GM15510 (cell line): Measurements from ENCODE around the gene GPR160.

Experiments used
- POLR2A ChIP-seq: IDR thresholded peaks from 3 replicates; pipeline ENCODE4 v1.6.1; 2011; ENCODE audit warnings: borderline replicate concordance; ENCODE audit not compliant: insufficient read length; ENCODE audit errors: extremely low read depth

Gene GPR160, protein sequence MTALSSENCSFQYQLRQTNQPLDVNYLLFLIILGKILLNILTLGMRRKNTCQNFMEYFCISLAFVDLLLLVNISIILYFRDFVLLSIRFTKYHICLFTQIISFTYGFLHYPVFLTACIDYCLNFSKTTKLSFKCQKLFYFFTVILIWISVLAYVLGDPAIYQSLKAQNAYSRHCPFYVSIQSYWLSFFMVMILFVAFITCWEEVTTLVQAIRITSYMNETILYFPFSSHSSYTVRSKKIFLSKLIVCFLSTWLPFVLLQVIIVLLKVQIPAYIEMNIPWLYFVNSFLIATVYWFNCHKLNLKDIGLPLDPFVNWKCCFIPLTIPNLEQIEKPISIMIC

DNA sequence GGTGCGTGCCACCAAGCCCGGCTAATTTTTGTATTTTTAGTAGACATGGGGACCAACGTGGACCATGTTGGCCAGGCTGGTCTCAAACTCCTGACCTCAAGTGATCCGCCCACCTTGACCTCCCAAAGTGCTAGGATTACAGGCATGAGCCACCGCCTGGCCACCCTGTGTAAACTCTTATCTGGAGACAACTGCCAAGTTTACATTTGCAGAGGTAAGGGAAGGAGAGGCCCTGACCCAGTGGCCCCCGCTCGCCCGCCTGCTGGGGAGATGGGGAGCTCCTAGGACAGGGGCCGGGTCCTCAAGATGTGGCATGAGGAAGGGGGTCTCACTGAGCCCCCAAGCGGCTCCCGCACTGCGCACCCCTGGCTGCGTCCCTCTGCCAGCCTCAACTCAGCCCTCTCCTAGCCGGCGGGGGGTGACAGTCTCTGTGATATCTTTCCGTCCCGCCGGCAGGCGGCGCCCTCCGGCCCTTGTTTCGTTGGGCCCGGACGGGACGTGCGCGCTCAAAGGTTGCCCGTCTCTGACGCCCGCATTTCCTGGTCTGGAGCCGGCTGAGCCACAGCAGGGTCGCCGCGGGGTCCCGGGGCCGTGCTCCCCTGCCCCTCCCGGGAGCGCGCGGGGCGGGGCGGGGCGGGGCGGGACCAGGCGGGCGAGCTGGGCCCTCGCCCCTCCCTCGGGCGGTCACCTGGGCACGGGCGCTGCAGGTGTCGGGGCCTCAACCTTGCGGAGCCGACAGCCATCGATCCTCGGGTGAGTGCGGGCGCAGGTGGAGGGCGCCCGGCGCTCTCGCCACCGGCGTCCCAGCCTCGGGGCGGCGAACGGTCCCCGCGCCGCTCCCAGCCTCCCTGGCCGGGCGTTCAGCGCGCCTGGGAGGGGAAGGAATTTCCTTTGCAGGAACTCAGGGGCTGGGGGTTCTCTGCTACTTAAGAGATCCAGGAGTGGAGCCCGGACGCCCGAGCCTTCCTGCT, at the start of gene GPR160:
TSS of gene GPR160 (plus strand) at position 533 of the 971 bp plus-strand sequence. CDS start 45,978 bp downstream, outside the sequence.
- TF ChIP-seq POLR2A, result no peak

DNA sequence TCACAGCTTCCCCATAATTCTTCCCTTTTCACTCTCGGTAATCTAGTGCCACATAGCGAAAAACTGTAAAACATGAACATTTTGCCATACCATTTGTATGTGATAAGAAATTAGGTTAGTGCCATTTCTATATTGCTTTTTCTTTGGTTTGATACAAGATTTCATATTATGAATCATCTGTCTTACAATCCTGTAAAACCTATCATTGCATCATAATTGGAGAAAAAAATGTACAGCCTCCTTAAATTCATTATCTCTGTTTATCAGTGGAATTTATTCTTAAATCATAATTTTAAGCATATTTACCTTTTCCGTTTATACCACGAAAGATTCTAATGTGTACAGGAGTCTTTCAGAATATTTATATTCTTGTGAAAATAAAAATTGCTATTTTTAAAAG, 47.4 kb upstream of the GPR160 start:
- no peak for TF ChIP-seq POLR2A

DNA sequence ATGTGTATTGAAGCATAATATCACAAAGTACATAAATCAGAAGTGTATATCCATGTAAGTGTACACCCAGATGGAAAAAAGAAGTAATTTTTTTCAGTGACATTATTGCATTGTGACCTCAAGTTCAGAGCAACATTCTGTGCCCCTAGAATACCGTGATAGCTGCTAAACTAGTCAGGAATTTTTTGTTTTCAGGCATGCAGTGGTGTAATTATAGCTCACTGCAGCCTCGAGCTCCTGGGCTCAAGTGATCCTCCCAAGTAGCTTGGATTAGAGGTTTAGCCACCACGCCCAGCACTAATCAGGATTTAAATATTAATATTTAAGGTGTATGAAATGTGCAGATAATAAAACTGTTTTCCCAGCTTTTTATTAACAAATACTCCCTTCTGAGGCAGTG, 45.6 kb upstream of the GPR160 start:
- no peak for TF ChIP-seq POLR2A

DNA sequence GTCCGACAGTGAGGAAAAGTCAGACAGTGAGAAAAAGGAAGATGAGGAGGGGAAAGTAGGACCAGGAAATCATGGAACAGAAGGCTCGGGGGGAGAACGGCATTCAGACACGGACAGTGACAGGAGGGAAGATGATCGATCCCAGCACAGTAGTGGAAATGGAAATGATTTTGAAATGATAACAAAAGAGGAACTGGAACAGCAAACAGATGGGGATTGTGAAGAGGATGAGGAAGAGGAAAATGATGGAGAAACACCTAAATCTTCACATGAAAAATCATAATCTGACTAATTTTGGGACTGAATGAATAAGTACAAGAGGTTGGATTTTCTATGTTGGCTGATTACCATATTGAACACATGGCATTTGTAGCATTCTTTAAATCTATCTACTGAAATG, 45.0 kb upstream of the GPR160 start:
- no peak for TF ChIP-seq POLR2A

DNA sequence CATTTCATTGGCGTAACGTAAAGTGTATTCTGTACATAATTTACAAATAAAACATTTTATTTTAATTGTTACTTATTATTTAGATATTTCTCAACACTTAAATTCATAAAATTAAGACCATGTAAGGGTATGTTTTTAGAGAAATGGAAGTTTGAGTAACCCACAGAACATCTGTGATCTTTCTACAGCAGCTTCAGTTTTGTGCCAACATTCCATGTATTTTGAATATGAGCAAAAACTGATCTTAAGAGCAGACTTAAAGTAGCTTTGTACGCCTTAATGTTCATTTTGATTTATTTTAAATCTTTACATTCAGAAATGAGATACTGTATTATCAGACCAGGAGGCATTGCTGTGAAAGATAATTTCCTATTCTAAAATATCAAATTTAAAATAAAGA, 44.0 kb upstream of the GPR160 start:
- no peak for TF ChIP-seq POLR2A

DNA sequence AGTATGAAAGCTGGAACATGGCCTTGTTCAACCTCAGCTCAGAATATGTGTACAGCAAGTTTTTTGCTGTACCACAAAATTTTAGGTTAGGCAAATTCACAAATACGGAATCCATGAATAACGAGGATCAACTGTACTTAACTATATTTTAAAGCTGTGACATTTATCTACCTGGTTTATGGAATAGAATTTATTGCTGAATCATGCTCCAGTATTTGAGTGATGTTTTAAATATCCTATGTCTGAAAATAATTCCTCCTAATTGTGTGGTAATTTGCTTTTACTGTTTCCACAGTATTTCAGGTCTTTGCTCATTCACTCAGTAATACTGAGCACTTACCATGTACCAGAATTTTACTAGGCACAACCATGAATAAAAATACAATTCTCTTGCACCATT, 41.7 kb upstream of the GPR160 start:
- TF ChIP-seq POLR2A, result no peak

DNA sequence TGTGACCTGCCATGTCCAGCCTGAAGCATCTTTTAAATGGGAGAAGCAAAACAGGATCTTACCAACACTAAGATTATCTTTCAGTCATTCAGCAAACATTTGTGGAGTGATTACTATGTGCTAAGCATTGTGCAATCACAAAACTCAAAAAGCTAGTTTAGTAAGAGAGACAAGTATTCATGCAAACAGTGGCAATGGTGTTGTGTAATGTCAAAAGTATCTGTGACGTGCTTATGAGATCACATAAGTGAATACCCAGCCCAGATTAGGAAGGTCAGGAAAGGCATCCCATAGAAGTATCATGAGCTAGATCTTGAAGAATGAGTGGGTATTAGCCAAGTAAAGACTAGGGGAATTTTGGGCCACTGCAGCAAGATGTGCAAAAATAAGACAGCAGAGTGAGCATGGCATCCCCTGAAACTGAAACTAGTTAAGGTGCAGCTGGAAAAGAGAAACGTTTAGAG, 39.1 kb upstream of the GPR160 start:
- TF ChIP-seq POLR2A, result no peak

DNA sequence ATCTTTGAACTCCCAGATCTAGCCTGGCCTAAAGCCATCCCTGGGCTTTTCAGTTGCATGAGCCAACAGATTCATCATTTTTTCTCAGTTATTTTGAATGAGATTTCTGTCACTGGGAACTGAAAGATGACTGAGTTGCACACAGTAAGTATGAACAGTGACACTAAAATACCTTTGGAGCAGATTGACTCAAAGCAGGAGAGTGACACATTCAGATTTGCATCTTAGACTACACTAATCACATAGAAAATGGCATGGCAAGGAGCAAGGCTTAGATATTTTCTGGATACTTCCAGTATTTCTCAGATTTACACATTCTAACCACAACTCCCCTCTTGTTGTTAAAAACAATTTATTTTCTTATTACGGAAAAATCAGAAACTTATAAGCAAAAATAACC, 38.4 kb upstream of the GPR160 start:
- no peak for TF ChIP-seq POLR2A

DNA sequence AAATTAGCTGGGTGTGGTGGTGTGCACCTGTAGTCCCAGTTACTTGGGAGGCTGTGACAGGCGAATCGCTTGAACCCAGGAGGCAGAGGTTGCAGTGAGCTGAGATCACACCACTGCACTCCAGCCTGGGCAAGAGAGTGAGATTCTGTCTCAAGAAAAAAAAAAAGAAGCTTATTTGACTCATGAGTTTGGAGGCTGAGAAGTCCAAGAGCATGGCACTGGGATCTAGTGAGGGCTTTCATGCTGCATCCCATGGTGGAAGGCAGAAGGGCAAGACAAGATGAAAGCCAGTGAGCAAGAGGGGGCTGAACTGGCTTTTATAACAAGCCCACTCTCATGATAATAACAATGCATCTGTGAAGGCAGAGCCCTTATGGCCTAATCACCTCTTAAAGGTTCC, 37.7 kb upstream of the GPR160 start:
- no peak for TF ChIP-seq POLR2A

DNA sequence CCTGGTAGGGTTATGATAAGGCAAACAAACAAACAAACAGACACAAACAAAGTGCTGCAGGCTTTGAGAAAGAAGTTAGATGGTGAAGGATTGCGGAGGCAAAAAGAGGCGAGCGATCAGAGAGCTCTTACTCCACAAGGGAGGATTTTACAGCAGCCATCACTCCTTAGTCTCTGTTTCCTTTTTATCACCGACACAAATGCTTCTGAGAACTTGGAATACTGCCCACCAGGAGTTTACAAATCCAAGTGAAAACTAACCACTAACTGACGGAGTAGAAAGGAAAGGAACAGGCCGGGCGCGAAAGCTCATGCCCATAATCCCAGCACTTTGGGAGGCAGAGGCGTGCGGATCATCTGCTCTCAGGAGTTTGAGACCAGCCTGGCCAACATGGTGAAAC, 35.6 kb upstream of the GPR160 start:
- no peak for TF ChIP-seq POLR2A

DNA sequence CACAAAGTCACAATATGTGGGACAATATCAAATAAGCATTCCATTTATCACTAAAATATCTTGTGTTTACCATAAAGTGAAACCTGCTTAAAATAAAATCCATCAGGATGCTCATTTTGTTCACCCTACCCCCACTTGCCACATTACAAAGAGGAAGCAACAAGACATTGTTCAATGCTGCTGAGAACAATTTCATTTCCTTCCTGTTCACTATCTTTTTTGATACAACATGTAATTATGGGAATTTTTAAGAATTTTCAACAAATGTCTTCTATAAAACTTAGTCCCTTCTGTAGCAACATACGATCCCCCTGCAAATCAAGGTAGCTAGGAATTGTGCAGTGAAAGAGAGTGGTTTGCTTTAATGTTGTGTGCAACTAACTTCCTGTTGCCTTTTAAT, 34.9 kb upstream of the GPR160 start:
- TF ChIP-seq POLR2A, result no peak

DNA sequence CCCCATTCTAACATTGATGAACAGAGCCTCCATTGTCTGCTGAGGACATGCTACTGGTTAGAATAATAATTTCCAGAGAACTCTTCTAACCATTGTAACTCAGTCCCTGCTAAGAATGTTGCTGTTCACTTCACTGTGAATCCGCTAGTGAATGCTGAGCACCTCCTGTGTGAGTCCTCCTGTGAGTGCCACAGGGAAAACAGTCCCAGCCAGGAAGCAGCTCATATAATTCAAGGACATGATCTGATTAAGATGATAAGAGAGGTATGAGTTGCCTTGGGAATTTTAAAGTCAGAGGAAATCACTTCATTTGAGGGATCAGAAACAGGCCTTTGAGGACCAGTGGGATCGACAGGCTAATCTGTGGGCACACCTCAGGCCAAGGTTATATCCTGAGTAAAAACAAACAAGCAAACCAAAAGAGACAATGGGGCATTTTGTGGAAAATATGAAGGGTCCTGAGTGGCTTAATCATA, 33.9 kb upstream of the GPR160 start:
- no peak for TF ChIP-seq POLR2A

DNA sequence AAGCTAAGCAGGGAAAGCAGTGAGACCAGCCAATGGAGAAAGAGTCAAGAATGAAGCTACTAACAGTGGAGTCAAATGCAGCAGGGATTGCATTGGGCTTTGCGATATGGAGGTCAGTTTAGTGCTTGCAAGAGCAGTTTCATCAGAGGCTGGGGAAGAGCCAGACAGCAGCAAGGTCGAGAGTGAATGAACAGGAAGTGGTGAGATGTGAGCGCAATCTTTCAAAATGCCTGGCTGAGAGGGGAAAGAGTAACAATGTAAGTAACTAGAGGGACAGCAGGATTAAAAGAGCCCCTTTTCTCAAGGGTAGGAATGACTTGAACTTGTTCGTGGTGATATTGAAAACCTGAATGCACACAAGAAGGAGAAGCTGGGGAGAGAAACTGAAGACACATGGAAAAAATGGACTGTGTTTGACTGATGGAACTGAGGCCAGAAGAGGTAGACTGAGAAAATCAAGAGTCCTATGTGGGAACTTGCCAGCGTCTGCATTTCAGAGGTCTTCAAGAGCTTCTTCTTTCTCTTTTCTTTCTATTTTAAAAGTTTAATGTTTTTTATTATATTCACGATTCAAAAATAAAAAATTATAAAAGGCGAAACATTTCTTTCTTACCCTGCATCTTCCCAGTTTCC, 30.6 kb upstream of the GPR160 start:
- TF ChIP-seq POLR2A, result no peak

DNA sequence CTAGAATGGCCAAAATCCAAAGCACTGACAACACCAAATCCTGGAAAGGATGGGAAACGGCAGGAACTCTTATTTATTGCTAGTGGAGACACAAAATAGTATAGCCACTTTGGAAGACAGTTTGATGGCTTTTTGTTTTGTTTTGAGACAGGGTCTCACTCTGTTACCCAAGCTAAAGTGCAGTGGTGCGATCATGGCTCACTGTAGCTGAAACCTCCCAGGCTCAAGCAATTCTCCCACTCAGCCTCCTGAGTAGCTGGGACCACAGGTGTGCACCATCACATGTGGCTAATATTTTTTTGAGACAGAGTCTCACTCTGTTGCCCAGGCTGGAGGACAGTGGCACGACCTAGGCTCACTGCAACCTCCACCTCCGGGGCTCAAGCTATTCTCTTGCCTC, 27.3 kb upstream of the GPR160 start:
- TF ChIP-seq POLR2A, result no peak

DNA sequence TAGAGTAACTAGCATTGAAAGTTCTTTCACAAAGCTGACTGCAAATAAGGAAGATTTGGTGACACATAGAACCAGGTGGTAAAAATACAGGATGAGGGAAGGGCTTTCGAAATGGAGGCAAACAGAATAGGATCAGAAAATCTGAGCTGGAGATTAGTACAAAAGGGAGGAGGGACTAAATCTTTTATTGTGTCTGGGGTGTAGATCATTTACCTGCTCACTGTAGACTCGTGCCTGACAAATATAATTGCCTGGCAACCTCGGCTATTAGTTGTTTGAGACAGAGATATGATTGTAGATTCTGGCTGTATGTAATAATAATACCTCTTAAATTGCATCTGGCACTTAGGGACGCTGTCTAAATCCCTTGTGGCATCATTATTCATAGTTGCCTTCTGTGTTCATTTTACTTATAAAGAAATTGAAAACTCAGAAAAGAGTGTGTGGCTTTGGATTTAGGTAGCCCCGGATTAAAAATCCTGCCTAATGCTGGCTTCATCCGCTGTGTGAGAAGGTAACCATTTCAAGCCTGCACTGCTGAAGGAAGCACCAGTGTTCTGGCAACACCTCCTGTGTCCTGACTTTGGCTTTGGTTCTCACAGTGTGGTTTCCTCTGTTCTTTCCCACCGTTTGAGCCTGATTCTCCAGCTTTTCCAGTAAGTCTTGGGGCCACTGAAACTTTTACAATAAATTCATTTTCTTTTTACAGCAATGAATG, 25.0 kb upstream of the GPR160 start:
- no peak for TF ChIP-seq POLR2A

DNA sequence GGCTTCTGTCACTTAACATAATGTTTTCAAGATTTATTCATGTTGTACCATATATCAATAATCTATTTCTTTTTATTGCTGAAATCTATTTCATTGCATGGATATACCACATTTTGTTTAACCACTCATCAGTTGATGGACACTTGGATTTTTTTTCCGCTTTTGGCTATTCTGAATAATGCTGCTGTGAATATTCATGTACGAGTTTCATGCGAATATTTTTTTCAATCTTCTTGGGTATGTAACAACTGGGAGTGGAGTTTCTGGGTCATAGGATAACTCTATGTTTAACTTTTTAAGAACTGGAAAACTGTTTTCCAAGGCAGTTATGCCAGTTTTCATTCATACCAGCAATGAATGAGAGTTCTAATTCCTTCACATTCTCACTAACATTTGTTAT, 21.7 kb upstream of the GPR160 start:
- TF ChIP-seq POLR2A, result no peak
